Fibroblast of lung (primary cell): ENCODE measurements around the gene ACE. TPM values are rescaled to one million over a fixed set of nuclear protein-coding genes. Genes with fewer than 3 reads are reported as not detected.
A peak's percentile ranks its signal among the peaks of the same experiment; 100 is the strongest.

Source experiments
- DNase-seq, 2 donors: peaks; one replicate each; pipeline versions ENCODE4 v3.0.0 to v3.0.0-alpha.2; 2010; ENCODE audit warnings: low read depth in 2 of 2
- H2AFZ ChIP-seq: 2 replicates; pipeline ENCODE4 v1.5.1; 2012; ENCODE audit warnings: low read length, control low read depth, inconsistent platforms
- H3K27ac ChIP-seq: 2 replicates; pipeline ENCODE4 v1.5.1; 2011; ENCODE audit warnings: low read length, control low read depth; ENCODE audit not compliant: insufficient read depth
- H3K27me3 ChIP-seq: 2 replicates; pipeline ENCODE4 v1.5.1; 2011; ENCODE audit warnings: mild to moderate bottlenecking, low read length; ENCODE audit not compliant: control insufficient read depth, insufficient read depth
- H3K36me3 ChIP-seq: 2 replicates; pipeline ENCODE4 v1.5.1; 2011; ENCODE audit warnings: low read length; ENCODE audit not compliant: control insufficient read depth, insufficient read depth
- H3K4me1 ChIP-seq: 2 replicates; pipeline ENCODE4 v1.5.1; 2011; ENCODE audit warnings: low read length; ENCODE audit not compliant: control insufficient read depth, insufficient read depth; ENCODE audit errors: extremely low read depth
- H3K4me2 ChIP-seq: 2 replicates; pipeline ENCODE4 v1.5.1; 2011; ENCODE audit warnings: low read length, control low read depth; ENCODE audit not compliant: insufficient read depth; ENCODE audit errors: extremely low read depth
- H3K4me3 ChIP-seq, 4 experiments: fragments of 200-600 bp in 1 of 4; sonication (generic) in 1 of 4; replicated peaks in 1 of 4; 2 replicates each; pipeline ENCODE4 v1.5.1; 2011 to 2016; ENCODE audit warnings: low read length in 4 of 4, low read depth in 3 of 4, mild to moderate bottlenecking in 3 of 4, control low read depth in 2 of 4, inconsistent platforms in 1 of 4, mixed read lengths in 1 of 4; ENCODE audit not compliant: insufficient read depth in 1 of 4; ENCODE audit errors: control extremely low read depth in 1 of 4
- H3K79me2 ChIP-seq: 2 replicates; pipeline ENCODE4 v1.5.1; 2012; ENCODE audit warnings: mild to moderate bottlenecking, low read length, inconsistent platforms; ENCODE audit not compliant: control insufficient read depth, insufficient read depth
- H3K9ac ChIP-seq: 2 replicates; pipeline ENCODE4 v1.5.1; 2011; ENCODE audit warnings: mild to moderate bottlenecking, low read length, control low read depth; ENCODE audit not compliant: insufficient read depth
- H3K9me3 ChIP-seq: 2 replicates; pipeline ENCODE4 v1.5.1; 2012; ENCODE audit warnings: low read depth, low read length; ENCODE audit not compliant: control insufficient read depth, insufficient read depth
- H4K20me1 ChIP-seq: 2 replicates; pipeline ENCODE4 v1.5.1; 2011; ENCODE audit warnings: low read length; ENCODE audit not compliant: control insufficient read depth, insufficient read depth; ENCODE audit errors: extremely low read depth
- CTCF ChIP-seq, 2 donors: IDR thresholded peaks in 1 of 2; conservative IDR thresholded peaks in 1 of 2; 1 replicate in 1 of 2; 2 replicates in 1 of 2; pipeline ENCODE4 v1.5.1; 2011 to 2012; ENCODE audit warnings: low read length in 2 of 2, control low read depth in 1 of 2, inconsistent platforms in 1 of 2, low read depth in 1 of 2, mild to moderate bottlenecking in 1 of 2
- EZH2 ChIP-seq: IDR thresholded peaks from 2 replicates; pipeline ENCODE4 v1.5.1; 2012; ENCODE audit warnings: low read length, control low read depth, mild to moderate bottlenecking; ENCODE audit errors: missing control alignments
- polyA plus RNA-seq, 2 donors: library from polyadenylated mRNA; depleted of rRNA in 1 of 2; stranded (reverse) in 1 of 2; unstranded in 1 of 2; fragments of >200 nt; gene quantifications; 2 replicates each; pipeline ENCODE4 v1.2.1, GENCODE V29; 2011 to 2012; ENCODE audit warnings: missing spikeins in 1 of 2
- total RNA-seq: library from RNA; depleted of rRNA; stranded (reverse); fragments of >200 nt; gene quantifications from 2 replicates; pipeline ENCODE4 v1.2.1, GENCODE V29; 2014

ACE gene
- total and polyA plus RNA-seq, 2 donors (not counting 1 experiment from before 2014, with no cell fraction given), result 0.92 to 2.5 TPM

- Histone ChIP-seq H4K20me1 (no peaks in the 10 kb centered on the region), H3K4me2 (no peak overlapping the region), H3K4me3 (no peak overlapping the region), H3K4me1 (peaks cover 2% of the 10 kb centered on the region), H3K9me3 (no peaks in the 10 kb centered on the region), H3K9ac (no peak overlapping the region), H3K27me3 (no peaks in the 10 kb centered on the region), H3K27ac (no peak overlapping the region), H3K36me3 (no peaks in the 10 kb centered on the region), H3K79me2 (no peaks in the 10 kb centered on the region), H2AFZ (no peak overlapping the region)
- DNase-seq, result no peak
- no peak for TF ChIP-seq EZH2
- no peak for TF ChIP-seq CTCF (conservative IDR thresholded peaks at IDR 0.05 in 1 of 2, IDR thresholded peaks at IDR 0.05 in 1 of 2; ENCODE audit: low read depth in 1 of 2, low read length in 2 of 2)
Measured at GRCh38 chr17:63444457-63444856, 32.4 kb upstream of the ACE start.

- Histone ChIP-seq H3K9me3 (no peaks in the 10 kb centered on the region), H3K4me2 (no peak overlapping the region), H3K27me3 (no peaks in the 10 kb centered on the region), H2AFZ (no peak overlapping the region), H3K4me3 (peak overlapping the region in 1 of 4 experiments; percentile 61), H3K9ac (no peak overlapping the region), H3K36me3 (no peaks in the 10 kb centered on the region), H4K20me1 (no peaks in the 10 kb centered on the region), H3K79me2 (no peaks in the 10 kb centered on the region), H3K27ac (no peak overlapping the region), H3K4me1 (no peaks in the 10 kb centered on the region)
- no peak for DNase-seq
- TF ChIP-seq EZH2 (no peak), CTCF (conservative IDR thresholded peaks at IDR 0.05 in 1 of 2, IDR thresholded peaks at IDR 0.05 in 1 of 2; ENCODE audit: low read depth in 1 of 2, low read length in 2 of 2) (no peak)
Measured at GRCh38 chr17:63445065-63445464, 31.8 kb upstream of the ACE start.

- no peak overlapping the region for H3K27ac ChIP-seq
- peak in 1 of 2 donors; percentile 45 for DNase-seq
- peak overlapping the region; percentile 65 for H3K9ac ChIP-seq
Measured at GRCh38 chr17:63445571-63445953, 31.3 kb upstream of the ACE start.

More at GRCh38 chr17:63445571-63445953, 31.3 kb upstream of the ACE start:
- Histone ChIP-seq H3K4me1 (no peaks in the 10 kb centered on the region), H3K9me3 (no peaks in the 10 kb centered on the region), H2AFZ (peak overlapping the region; percentile 73), H3K36me3 (no peaks in the 10 kb centered on the region), H4K20me1 (no peaks in the 10 kb centered on the region), H3K27me3 (no peaks in the 10 kb centered on the region), H3K4me3 (peak overlapping the region; percentile 36 to 61 (median 48)), H3K79me2 (no peaks in the 10 kb centered on the region), H3K4me2 (peak overlapping the region; percentile 78)
- peak; percentile 39 for TF ChIP-seq EZH2
- TF ChIP-seq CTCF (conservative IDR thresholded peaks at IDR 0.05 in 1 of 2, IDR thresholded peaks at IDR 0.05 in 1 of 2; ENCODE audit: low read depth in 1 of 2, low read length in 2 of 2), result no peak
